Kidney (tissue), 14 donors: Measurements from ENCODE around the gene PUS3. TPM values are rescaled to one million over a fixed set of nuclear protein-coding genes. Genes with fewer than 3 reads are reported as not detected.

Source experiments
- DNase-seq, 5 donors: peaks; one replicate each; pipeline ENCODE4 v3.0.0-alpha.2; 2013 to 2020
- FAIRE-seq: peaks from 2 replicates; lab custom pipeline; 2012; peaks lifted over from hg19 to GRCh38; lab: Jason Lieb, UNC
- H3K27ac ChIP-seq, 2 donors: one replicate each; pipeline ENCODE4 v1.7.0; 2013; ENCODE audit warnings: low read depth in 2 of 2, low read length in 2 of 2, inconsistent platforms in 1 of 2
- H3K27me3 ChIP-seq: one replicate; pipeline ENCODE4 v1.7.1; 2013; ENCODE audit warnings: low read length, inconsistent platforms; ENCODE audit not compliant: control insufficient read depth, insufficient read depth
- H3K36me3 ChIP-seq, 3 donors: one replicate each; pipeline versions ENCODE4 v1.7.0 to v1.7.1; 2013; ENCODE audit warnings: low read length in 3 of 3, control low read depth in 1 of 3, inconsistent platforms in 1 of 3; ENCODE audit not compliant: insufficient read depth in 3 of 3, control insufficient read depth in 2 of 3
- H3K4me1 ChIP-seq, 3 donors: one replicate each; pipeline versions ENCODE4 v1.7.0 to v1.7.1; 2013; ENCODE audit warnings: low read length in 3 of 3, inconsistent platforms in 1 of 3, low read depth in 1 of 3; ENCODE audit not compliant: control insufficient read depth in 2 of 3, insufficient read depth in 2 of 3
- H3K4me3 ChIP-seq, 3 donors: one replicate each; pipeline versions ENCODE4 v1.7.0 to v1.8.1; 2013; ENCODE audit warnings: low read length in 3 of 3, control low read depth in 1 of 3, inconsistent platforms in 1 of 3
- H3K9ac ChIP-seq, 3 donors: one replicate each; pipeline versions ENCODE4 v1.7.0 to v1.7.1; 2013; ENCODE audit warnings: low read length in 3 of 3, control low read depth in 1 of 3, inconsistent platforms in 1 of 3
- H3K9me3 ChIP-seq, 3 donors: one replicate each; pipeline versions ENCODE4 v1.7.0 to v1.7.1; 2013; ENCODE audit warnings: low read length in 3 of 3, control low read depth in 1 of 3, inconsistent platforms in 1 of 3; ENCODE audit not compliant: control insufficient read depth in 2 of 3, insufficient read depth in 1 of 3
- CTCF ChIP-seq: IDR thresholded peaks from 3 replicates; pipeline ENCODE4 v1.5.1; 2012; ENCODE audit warnings: mild to moderate bottlenecking, moderate library complexity, borderline replicate concordance; ENCODE audit not compliant: insufficient read depth; ENCODE audit errors: extremely low read depth
- intact Hi-C: fragments of 100-400 bp; cut with DNase I; formaldehyde crosslinking; loops from one replicate; pipeline ENCODE4 v1.11.1; 2022
- polyA plus RNA-seq: library from polyadenylated mRNA; stranded (reverse); fragments of 350-450 nt; fragmentation: Illumina TruSeq; extraction: RNeasy Lipid Tissue Mini Kit (QIAGEN cat#74804); gene quantifications from one replicate; pipeline ENCODE4 v1.2.3, GENCODE V29; 2014; ENCODE audit warnings: low read depth, low replicate concordance; ENCODE audit not compliant: insufficient read depth
- total RNA-seq: library from RNA; stranded (reverse); fragmentation: NEBNext Ultra II Directional; extraction: Animal tissue kit (Norgen Biotek cat#: 25700); gene quantifications from one replicate; pipeline ENCODE4 v1.2.1, GENCODE V29; 2021
- donor health status: control.
- donor health status: control.
- donor health status: control.
- donor health status: control.
- donor health status: control.
- donor health status: DM: yes; HTN: yes; CAD: no.
- donor health status: Normal renal cell carcinoma (clear cell type).

PUS3 gene
- total and polyA plus RNA-seq, 2 donors from 2014 or later = 9.4 to 9.9 TPM

GRCh38 chr11:125945797-125946520 lies 43.0 kb upstream of the PUS3 start, which contains the start of gene VSIG10L2:
VSIG10L2 (plus strand) TSS chr11:125946044; CDS start chr11:125946056, 12 bp downstream.
- Histone ChIP-seq H3K9me3 (no peaks in the 10 kb centered on the region), H3K4me3 (no peak within 1 kb of the TSS), H3K27me3 (no peaks in the 10 kb centered on the region), H3K36me3 (no peaks in the 10 kb centered on the region), H3K9ac (no peak within 1 kb of the TSS), H3K4me1 (no peaks in the 10 kb centered on the region), H3K27ac (no peak within 1 kb of the TSS)
- no peak for FAIRE-seq
- no peak for TF ChIP-seq CTCF
- intact Hi-C loops = no loop called here
- DNase-seq = no peak

GRCh38 chr11:125945011-125945796 lies 42.2 kb upstream of the PUS3 start:
- TF ChIP-seq CTCF = no peak
- intact Hi-C loops = no loop called here
- DNase-seq (no peak), FAIRE-seq (no peak)
- Histone ChIP-seq H3K4me3 (no peak overlapping the region), H3K27me3 (no peaks in the 10 kb centered on the region), H3K9me3 (no peaks in the 10 kb centered on the region), H3K4me1 (no peaks in the 10 kb centered on the region), H3K27ac (no peak overlapping the region), H3K9ac (no peak overlapping the region), H3K36me3 (no peaks in the 10 kb centered on the region)

GRCh38 chr11:125944350-125945010 lies 41.5 kb upstream of the PUS3 start:
- no peaks in the 10 kb centered on the region for H3K36me3 ChIP-seq
- H3K27me3 ChIP-seq = no peaks in the 10 kb centered on the region
- no peak overlapping the region for H3K27ac ChIP-seq
- FAIRE-seq = no peak
- no peak overlapping the region for H3K4me3 ChIP-seq
- intact Hi-C loops = no loop called here
- DNase-seq = no peak
- no peak for TF ChIP-seq CTCF
- no peaks in the 10 kb centered on the region for H3K9me3 ChIP-seq
- H3K4me1 ChIP-seq = no peaks in the 10 kb centered on the region
- H3K9ac ChIP-seq = no peak overlapping the region
